ENCODE measurements around the gene SHLD1.
"Not testable (repeated sequence)": the region's sequence is repeated elsewhere in the genome, so short reads cannot be mapped to it uniquely, and the experiment has no call there.

The SHLD1 gene

DNA sequence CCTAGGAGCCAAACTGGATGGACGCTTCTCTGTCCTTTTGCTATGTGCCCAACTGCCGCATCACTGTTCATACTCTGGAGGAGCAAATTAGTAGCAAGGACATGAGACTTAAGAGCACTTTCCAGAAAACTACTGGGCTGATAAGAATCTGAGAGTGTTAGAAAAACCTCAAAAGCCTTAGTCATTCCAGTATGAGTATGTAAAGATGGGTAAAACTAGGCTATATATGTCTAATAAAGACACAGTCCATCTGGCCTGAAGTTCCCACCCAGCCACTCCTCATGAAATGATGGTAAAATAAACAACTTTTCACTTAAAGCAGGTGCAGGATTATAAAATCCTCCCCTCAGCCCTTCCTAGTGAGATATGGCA is 30.6 kb downstream of the SHLD1 start:
- DNase-seq, result no peak

DNA sequence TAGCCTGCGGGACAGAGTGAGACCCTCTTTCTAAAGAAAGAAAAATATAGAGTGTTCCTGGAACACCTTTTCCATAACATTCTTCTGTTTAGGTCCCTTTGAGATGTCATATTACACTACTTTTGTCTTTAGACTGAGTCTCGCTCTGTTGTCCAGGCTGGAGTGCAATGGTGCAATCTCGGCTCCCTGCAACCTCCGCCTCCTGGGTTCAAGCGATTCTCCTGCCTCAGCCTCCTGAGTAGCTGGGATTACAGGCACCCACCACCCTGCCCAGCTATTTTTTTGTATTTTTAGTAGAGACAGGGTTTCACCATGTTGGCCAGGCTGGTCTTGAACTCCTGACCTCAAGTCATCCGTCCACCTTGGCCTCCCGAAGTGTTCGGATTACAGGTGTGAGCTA is 31.2 kb downstream of the SHLD1 start:
- not testable (repeated sequence) for DNase-seq

DNA sequence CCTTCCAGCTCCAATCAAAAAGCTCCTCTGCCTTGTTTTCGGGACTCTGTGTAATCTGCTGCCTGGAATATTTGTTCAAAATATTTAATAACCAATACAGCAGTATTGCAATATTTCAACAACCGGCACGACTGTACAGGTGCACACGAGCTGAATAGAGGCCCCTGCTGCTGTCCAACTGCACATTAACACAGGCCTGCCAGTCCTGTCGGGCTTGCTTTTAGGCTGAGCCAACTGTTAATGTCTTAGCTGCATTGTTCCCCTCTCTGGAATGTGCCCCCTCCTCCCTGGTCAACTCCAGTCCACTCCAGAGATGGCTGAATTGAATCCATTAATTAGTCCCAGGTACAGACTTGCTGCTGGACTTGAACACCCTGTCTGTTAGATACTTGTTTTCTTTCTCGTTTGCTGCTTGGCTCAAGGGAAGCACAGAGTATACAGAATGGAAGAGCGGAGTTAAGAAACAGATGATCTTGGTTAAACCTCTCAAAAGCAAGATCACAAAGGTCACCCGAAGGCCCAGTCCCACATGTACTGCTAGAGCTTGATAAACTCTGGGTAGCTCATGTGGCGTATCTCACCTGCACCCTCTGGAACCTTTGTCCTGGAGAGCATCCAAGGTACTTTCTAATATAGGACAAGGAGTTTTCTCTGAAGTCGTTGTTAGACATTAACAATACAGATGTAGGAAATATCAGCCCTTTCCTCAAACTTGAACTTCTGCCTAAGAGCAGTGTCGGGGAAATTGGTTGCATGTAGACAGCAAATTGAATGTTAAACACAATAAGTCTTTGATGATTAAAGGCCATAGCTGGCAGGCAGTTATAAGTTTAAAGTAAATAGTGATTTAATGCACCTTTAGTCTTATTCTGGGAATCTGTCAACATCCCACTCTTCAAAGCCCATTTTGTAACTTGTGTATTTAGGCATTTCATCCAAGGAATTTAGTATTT is 31.9 kb downstream of the SHLD1 start:
- DNase-seq, result no peak

DNA sequence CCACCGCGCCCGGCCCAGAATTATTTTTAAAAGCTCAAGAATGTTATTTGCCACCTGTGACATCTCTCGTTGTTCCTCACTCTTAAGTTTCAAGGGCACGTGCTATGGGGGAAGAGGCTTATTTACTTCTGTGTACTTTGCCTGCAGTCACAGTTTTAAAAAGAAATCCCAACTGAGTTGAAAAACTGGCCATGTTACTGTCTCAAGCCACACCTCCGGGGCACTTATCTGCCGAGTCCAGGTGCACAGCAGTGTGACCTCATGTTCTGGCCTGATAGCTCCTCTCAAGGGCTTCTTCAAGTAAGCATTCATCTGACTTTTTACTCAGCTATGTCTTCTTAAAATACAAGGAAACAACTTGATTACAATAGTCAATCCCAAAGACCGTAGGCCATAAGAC is 34.5 kb downstream of the SHLD1 start:
- DNase-seq, result no peak

DNA sequence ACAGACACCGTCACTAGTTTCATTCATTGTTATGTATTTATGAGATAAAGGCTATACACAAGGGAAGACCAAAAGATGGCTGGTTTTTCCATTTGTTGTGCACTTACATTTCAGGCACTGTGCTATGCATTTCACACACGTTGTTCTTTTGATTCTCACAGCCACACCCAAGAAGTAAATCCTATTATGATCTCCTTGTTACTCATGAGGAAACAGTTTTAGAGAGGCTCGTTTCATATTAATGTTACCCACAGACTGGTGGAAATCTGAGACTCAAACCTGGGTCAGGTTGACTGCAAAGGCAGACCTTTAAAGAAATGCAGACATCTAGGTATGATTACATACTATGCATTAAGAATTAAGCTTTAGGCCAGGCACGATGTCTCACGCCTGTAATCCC is 34.9 kb downstream of the SHLD1 start:
- DNase-seq, result no peak

DNA sequence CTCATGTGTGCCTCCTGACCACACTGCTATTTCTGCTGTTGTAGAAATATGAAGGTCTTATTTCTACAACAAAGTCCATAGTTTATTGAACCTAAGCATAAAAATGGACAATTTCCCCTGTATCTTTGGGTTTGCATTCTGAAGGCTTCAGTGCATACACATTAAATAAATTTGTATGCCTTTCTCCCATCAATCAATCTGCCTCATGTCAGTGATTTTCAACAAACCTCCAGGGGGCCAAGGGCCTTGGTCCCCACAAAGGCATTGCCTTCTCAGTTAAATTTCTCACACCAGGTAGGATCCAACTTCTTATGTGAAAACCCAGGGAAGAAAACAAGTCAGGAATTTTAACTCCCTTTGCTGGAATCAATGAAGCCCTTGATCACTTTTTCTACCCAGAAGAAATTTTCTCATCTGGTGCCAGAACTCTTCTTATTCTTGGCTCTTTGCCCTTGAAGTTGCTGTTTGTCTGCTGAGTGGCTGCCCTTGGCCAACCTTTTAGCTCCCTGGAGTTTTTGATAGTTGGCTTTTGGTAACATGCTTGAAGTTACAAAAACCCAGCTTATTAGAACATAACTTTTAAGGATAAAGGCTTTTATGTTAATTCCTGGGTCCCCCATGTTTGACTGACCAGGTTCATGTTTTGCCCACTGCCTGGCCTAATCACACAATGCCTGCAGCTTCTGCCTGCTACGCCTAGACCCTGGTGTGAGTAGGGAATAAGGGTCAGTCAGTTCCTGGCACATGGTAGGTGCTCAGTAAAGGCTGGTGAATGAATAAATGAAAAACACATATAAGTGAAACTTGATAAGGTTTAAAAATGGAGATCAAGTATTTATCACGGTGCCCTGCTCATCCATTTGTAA is 37.0 kb downstream of the SHLD1 start:
- no peak for DNase-seq

DNA sequence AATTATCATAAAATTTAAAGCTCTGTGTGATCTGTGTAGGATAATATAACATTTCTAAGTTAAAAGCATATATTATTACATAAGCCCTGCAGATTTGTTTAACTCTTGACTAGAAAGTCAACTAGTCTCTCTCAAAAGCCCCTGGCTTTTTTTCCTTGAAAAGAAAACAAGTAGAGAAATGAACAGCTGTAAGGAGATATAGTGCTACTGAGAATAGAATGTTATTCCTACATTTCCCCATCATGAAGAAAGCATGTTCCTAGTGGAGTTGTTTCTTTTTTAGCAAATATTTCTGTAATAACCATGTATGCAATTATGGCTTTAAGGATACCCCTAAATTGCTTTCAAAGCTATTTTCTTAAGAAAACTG is 37.6 kb downstream of the SHLD1 start:
- DNase-seq, result no peak

DNA sequence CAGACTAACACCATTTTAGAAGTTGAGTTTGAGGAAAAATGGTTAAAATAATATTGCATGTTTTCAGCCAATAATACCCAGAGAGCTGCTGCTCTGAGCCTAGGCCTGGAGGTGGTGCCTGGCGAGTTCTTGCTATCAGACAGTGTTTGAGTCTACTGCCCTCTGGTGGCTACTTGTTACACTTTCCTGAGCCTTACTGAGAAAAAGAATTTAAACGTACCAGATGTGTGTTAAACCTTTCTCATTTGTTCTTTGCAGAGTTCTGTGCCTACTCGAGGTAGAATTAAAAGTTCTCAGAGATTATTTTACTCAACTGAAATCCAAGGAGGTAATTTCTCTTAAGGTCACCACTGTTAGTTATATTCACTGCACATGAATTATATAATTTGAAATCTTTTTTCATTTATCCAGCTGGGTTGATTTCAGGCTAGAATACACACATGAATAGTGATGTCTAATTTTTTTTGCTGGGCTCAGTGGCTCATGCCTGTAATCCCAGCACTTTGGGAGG is 38.2 kb downstream of the SHLD1 start:
- peak in 39 of 51 donors; percentile 3 to 85 (median 40) for DNase-seq

DNA sequence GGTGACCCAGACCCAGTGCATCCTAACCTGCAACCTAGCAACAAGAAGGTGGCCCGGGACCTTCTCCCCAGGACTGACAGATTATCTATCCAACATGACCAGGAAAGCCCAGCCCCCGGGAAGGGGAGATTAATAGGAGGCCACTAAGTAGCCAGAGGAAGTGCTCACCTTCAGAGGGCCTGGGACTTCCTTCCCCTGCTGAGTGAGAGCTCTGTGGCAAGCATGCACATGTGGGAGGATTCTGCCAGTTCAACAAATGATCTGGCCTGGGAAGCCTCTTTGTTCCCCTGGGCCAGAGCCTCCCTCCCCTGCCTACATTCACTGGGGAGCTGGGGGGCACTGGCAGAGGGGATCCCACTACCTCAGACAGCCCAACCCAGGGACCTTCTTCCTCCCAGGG is 39.6 kb downstream of the SHLD1 start:
- no peak for DNase-seq

DNA sequence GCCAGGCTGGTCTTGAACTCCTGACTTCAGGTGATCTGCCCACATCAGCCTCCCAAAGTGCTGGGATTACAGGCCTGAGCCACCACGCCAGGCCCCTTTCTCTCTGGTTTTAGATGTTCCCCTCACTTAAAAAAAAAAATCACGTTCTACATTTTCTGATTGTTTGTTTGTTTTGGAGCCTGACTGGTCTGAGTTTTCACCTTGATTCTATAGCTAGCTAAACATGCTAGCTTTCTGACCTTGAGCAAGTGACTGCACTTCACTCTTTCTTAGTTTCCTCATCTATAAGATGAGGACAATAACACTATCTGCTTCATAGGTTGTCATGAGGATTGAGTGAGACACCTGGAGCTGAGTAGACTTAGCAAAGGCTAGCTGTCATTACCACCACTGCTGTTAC is 43.7 kb downstream of the SHLD1 start:
- DNase-seq, result no peak

DNA sequence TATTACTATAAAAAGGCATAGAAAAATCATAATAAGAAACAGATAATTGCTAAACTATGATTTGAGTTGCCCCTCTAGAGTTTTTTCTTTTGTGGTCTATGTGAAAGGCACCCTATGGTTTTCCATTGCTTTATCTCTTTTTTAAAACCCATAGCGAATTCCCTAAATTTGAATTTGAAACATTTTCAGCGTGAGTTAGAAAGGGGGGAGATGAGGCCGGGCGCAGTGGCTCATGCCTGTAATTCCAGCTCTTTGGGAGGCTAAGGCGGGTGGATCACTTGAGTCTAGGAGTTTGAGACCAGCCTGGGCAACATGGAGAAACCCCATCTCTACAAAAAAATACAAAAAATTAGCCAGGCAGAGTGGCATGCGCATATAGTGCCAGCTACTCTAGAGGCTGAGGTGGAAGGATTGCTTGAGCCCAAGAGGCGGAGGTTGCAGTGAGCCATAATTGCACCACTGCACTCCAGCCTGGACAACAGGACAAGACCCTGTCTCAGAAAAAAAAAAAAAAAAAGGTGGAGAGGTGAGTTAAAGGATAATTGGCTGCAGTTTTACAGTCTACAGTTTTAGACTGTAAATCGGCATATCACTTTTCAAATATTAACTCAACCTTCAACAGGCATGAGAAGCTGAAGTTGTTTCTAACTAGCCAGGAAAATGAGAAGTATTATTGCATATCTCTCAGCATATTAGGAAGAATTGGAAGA is 46.3 kb downstream of the SHLD1 start:
- DNase-seq, result no peak

DNA sequence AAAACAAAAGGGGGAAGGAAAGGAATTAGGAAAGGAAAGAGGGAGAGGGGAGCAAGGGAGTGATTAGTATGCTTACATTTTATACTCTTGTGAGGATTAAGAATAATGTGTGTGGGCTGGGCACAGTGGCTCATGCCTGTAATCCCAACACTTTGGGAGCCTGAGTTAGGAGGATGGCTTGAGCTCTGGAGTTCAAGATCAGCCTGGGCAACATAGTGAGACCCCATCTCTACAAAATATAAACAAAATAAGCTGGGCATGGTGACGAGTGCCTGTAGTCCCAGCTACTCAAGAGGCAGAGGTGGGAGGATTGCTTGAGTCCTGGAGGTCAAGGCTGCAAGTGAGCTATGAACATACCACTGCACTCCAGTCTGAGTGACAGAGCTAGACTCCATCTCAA is 47.0 kb downstream of the SHLD1 start:
- DNase-seq, result no peak

DNA sequence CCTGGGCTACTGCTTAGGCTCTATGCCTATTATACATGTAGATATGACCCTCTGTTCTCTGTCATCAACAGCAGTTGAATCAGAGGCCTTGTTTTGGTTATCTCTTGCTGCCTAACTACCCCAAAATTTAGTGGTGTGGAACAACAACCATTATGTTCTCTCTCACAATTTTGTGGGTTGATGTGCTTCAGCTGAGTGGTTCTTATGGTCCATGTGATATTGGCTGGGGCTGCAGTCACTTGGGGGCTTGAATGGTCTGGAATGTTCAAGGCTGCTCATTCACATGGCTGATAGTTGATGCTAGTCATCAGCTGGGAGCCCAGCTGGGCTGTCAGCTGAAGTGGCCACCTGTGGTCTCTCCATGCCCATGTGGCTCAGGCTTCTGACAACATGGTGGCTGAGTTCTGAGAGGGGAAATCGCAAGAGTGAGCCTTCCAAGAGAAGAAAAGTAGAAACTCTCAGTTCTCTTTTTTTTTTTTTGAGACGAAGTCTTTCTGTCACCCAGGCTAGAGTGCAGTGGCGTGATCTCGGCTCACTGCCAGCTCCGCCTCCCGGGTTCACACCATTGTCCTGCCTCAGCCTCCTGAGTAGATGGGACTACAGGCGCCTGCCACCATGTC is 47.8 kb downstream of the SHLD1 start:
- no peak for DNase-seq

DNA sequence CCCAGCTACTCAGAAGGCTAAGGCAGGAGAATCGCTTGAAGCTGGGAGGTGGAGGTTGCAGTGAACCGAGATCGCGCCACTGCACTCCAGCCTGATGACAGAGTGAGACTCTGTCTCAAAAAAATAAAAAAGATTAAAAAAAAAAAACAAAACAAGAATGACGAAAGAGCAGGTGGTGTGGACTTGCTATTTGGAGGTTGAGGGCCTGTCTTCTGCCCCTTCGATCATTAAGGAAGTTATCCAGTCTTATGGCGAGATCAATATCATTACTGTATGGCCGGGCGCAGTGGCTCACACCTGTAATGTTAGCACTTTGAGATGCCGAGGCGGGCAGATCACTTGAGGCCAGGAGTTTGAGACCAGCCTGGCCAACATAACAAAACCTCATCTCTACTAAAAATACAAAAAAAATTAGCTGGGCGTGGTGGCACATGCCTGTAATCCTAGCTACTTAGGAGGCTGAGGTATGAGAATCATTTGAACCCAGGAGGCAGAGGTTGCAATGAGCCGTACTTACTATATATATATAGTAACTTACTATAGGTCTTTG is 53.6 kb downstream of the SHLD1 start:
- not testable (repeated sequence) for DNase-seq

DNA sequence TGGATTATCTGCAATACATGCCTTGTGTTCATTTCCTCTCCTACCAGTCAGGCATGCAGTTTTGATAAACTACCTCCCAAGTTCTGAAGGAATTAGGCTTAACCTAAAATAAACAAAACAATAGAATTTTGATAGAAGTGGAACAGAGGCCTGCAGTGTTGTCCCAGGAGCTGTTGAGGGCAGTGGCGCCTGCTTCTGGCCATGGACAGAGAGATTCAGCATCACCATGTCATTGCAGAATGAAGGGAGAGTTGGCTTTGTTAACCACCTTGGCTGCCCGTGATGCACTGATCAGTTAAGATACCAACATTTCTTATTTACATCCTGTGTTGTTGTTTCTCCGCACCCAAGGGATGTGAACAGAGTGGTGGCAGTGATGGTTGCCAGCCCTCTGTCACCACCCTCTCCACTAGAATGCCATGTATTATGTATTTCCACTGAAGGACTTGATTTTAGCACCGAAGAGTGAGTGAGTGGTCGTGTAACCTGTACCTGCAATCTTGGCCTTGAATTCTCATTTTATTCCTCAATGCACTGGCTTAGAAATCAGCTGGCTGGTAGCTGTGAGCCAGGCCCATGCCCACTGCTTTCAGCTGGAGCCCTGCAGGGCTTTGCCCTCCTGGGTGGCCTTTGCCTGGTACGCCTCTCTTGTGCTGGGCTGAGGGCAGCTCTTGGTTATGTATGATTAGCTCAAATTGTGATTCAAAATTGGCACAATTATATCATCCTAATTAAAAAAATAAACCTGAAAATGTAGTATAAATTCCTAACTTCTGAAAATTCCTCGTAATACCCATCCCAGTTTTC is 56.5 kb downstream of the SHLD1 start:
- no peak for DNase-seq

DNA sequence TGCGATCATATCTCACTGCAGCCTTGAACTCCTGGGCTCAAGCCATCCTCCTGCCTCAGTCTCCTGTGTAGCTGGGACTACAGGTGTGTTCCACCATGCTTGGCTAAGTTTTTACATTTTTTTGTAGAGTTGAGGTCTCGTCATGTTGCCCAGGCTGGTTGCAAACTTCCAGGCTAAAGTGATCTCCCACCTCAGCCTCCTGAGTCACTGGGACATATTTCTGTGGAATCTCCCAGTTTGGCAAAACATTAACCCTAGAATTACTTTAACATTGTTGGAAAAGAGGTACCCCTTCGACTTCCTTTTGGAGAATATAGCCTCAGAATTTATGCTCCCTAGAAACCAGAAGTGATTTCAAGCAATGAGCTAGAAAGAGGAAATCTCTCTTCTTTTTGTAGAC is 57.2 kb downstream of the SHLD1 start:
- no peak for DNase-seq

DNA sequence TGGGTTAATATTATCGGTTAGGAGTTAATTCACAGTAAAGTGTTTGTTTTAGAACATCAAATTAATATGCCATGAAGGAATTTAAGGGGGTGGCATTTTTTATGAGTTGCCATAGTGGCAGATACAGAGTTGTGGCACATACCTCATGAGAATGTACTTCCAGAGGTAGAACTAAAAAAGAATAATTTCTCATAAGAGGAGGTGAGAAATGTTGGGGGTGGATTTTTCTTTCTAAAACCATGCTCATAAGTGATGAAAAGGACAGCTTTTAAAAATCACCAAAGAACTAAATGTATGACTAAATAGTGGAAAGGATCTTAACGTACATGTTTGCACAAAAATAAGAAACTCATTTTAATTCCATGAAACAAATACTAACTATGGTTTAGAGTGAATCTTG is 58.7 kb downstream of the SHLD1 start:
- DNase-seq, result no peak

DNA sequence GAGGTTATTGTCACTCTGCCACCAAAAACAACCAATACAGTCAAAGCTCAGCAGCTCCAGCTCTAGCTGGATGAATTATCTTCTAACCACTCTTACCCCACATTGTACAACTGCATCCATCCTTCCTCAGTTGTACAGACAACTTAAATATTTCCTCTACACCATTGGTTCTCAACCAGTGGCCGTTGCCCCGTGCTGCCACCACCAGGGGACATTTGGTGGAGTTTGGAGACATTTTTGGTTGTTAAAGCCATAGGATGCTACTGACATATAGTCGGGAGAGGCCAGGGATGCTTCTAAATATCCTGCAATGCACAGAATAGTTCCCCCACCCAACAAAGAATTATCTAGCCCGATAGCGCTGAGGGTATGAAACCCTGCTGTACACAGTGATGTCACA is 59.3 kb downstream of the SHLD1 start:
- DNase-seq, result no peak

DNA sequence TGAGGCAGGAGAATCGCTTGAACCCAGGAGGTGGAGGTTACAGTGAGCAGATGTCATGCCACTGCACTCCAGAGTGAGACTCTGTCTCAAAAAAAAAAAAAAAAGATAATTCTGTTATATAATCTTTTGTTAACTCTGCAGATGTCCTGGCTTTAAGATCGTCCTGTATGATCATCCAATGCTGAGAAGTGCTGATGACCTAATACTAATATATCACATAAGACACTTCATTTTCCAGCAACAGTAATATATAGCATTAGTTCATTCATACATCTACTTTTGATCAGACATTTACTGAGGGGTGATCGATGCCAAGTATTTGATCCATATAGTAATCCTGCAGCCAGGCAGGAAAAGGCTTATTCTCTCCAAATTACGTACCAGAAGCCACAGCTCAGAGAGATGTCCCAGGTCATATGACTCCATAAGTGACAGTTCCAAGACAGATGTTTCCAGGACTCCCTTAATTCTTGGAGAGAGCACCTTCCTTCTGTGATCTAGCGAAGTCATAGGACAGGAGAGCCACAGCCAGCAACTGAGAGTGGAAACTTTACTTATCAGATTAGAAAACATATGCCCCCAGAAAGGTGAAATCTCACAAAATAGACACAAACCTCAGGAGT is 60.7 kb downstream of the SHLD1 start:
- no peak for DNase-seq

DNA sequence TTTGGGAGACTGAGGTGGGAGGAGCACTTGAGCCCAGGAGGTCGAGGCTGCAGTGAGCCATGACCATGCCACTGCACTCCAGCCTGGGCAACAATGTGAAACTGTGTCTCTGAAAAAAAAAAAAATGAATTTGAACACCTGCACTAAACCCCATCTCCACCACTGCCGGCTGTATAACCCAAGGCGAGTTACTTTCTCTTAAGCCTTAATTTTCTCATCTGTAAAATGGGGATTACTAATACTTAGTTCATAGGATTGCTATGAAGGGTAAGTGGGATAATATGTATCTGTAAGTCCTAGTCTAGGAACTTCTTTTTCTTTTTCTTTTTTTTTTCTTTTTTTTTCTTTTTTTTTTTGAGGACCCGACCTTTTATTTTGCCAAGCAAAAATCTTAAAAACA is 61.5 kb downstream of the SHLD1 start:
- DNase-seq, result no peak
